NCI-H2196 (cell line): ENCODE results near the gene DMD.

Experiments
- DNase-seq: peaks from one replicate; lab custom pipeline; 2025; ENCODE audit not compliant: unreplicated experiment; lab: John Stamatoyannopoulos, UW

DMD gene

DNA sequence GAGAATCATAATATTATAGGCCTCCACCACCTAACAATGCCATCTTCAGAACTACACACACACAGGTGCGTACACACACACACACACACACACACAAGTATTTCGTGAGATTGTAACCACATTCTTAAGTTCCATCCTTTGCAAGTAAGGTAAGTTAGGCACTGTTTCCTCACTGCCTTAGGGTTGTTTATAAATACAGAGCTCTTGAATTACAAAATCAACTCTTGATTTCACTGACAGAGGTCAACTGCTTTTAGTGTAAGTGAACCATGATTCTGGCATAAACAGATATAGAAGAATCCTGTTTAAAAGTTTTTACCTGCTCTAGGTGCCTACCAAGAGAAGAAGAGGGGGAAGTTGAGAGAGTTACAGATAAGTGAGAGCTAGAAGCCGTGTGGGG, 166.1 kb downstream of the DMD start:
- no peak for DNase-seq

DNA sequence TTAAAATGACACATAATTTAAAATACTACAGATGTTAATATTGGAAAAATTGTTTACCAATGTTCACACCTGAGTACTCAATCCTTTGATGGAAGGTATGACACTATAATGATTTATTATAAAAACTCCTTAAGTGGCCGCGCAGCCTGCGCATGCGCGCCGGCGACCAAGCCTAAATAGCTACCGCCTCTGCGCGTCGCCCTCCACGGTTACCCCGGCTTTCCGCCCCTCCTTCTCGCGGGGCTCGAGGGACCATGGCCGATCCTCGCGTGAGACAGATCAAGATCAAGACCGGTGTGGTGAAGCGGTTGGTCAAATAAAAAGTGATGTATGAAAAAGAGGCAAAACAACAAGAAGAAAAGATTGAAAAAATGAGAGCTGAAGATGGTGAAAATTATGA, 170.2 kb downstream of the DMD start:
- no peak for DNase-seq

DNA sequence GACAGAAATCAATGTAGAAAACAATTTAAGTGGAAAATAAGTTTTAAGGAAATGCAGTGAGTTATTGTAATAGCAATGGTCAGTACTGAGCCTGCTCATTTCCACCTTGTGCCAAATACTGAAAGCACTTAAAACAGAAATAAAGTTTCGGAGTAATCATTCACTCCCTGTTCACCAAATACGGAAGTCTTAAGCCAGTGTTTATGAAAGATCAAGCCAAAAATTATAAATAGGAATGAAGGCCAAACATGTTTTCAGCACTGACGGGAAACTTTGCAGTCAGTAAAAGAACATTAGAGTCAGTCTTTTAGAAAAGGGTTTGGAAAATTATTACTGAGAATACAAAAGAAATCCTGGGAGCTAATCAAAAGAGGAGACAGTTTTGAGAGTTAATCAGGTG, 178.6 kb downstream of the DMD start:
- no peak for DNase-seq

DNA sequence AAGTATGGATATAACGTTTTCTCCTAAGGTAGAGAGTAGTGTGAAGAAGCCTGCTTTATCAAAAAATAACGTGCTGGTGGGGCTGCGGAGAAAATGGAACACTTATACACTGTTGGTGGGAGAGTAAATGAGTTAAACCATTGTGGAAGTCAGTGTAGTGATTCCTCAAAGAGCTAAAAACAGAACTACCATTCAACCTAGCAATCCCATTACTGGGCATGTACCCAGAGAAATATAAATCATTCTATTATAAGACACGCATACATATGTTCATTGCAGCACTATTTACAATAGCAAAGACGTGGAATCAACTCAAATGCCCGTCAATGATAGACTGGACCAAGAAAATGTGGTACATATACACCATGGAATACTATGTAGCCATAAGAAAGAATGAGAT, 196.4 kb downstream of the DMD start:
- DNase-seq = no peak

DNA sequence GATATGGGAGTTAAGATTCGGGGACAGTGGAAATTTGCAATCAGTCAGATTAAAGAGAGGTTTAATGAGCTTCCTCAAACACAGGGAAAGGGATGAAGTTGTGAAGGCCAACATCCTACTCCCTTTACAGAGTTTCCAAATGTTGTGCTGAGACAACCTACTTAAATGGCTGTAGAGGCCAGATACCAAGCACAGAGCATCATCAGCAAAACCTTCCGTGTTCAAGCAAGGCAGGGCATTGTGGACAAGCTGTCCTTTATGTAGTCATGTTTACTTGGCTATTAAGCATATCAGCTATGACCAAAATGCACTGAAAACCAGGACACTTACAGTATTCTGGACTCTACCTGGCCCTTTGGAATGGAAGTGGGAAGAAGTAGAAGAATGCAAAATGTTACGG, 197.3 kb downstream of the DMD start:
- no peak for DNase-seq

DNA sequence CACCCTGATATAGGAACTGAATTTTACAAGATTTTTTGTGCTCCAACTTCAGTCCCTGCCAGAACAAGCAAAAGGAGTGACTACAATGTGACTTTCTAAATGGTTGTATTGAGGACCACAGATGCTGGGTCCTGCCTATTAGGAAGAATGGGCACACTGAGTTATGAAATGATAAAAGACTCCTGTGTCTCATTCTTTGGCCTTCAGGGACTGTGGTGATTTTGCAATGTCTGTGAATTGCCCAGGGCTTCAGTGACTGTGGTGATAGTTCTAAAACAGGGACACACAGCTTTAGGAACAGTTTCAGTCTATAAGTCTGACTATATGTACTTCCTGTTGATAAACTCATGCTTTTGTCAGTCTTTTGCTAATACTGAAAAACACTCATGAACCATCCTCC, 210.2 kb downstream of the DMD start:
- DNase-seq = no peak

DNA sequence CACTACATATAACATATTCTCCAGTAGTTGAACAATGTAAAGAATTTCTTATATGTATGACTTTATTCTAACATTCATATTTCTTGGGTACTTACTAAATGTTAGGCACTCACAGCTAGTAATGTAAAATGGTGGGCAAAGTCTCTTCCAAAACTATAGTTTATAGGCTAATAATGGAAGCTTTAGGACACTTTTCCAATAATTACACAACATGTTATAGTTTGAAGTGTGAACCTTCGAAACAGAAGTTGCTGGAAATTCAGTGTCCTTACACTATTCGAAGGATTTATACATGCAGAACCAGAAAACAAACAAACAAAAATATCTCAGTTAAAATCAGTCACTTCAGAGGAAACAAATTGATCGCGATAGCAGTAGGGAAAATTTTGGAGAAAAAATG, 212.6 kb downstream of the DMD start:
- no peak for DNase-seq

DNA sequence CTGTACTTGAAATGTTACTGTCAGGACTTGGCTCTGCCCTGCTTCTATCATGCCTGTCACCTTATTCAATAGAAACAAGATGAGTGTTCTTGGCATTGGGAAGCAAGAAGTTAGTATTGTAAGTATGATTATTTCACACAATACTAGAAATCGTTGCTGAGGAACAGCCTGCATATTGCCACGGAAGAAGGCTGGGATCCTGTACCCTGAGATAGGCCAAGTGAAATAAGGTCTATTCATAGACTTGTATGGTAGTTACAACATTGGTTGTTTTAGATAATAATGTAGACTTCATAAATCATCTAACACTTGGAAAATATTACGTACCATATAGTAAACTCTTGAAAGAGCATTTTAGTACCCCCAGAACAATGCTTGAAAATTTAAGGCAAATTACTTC, 215.9 kb downstream of the DMD start:
- no peak for DNase-seq

DNA sequence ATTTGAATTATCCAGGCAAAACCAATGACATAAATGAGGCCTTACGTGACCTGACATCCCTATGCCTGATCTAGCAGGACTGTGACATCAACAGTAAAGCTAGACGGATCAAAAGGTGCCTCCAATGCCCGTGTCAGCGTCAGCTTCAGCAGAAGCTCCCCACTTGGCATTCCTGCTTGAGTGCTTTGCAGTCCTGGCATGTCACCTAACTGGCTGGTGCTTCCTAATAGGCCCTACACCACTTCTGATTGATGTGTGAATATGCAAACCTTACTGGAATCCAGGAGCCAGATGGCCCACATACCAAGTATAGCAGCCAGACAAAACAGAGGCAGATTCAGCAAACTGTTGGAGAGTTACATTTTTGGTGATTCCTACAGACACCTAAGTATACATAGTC, 224.2 kb downstream of the DMD start:
- no peak for DNase-seq

DNA sequence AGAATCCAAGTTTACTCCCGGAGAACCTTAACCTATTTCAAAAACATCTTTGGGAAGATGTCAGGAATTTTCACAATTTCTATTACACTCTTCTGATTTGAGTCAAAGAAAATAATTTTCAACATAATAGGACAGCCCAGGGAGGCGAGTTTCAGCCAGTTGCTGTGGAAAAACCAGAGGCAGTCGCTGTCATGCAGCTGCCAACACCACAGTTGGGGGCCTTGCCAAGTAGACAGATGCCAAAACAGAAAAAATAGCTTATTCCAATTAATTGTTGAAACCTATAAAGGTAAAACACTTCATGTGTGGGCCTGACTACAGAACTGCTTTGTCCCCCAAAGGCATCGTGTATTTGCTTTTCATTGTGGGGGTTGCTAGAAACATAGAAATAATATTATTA, 225.8 kb downstream of the DMD start:
- DNase-seq = no peak

DNA sequence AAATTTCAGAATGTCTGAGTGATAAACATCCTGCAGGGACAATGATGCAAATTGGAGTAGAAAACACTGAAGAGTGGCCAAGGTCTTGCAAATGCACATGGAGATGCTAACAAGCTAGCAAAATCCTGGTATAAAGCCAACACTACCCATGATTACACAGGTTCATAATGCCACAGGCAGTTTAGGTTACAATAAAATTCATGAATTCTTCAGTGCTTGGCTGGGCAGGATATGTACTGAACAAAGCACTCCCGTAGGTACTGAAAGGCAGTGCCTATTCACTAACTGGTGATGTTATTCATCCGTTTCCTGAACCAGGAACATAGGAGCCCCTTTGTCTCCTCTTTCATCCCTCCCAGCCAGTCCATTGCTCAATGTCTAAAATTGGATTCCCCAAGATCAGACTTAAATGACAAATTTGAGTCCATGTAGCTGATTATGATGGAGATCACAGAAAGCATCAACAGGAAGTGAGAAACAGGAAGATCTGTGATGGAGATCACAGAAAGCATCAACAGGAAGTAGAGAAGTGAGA, 244.5 kb downstream of the DMD start:
- no peak for DNase-seq

DNA sequence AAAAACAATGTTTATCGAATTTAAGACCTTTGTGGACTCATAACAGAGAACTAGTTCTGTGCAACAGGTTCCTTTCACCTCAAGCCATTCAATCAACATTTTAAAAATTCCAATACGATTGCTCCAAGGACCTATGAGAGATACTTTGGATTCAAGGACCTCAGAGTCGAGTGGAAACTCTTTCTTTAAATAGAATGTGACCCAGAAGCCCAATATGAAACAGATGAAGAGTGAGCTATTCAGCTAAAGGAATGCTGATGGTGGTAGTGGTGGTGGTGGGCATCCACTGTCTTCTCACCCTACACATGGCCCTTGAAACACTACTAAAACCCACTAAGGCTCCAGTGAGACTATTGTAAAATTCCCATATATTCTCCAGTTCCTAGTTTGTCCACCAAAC, 257.2 kb downstream of the DMD start:
- no peak for DNase-seq

DNA sequence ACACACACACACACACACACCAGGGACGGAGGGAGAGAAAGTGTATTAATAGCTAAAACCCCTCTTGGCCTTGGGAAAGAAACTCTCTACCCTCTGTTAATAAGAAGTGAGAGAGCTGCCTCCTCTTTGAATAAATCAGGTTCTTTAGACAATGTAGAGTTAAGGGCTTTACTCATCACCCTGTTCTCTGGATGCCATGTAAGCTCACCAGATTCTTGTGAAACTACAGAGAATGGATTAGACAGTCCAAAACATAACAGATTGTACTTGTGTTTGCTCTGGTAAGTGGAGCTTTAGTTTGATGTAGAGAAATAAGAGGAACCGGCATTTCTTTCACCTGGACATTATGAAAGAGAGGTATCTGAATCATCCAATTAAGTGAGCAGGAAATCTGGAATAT, 263.2 kb downstream of the DMD start:
- DNase-seq = no peak

DNA sequence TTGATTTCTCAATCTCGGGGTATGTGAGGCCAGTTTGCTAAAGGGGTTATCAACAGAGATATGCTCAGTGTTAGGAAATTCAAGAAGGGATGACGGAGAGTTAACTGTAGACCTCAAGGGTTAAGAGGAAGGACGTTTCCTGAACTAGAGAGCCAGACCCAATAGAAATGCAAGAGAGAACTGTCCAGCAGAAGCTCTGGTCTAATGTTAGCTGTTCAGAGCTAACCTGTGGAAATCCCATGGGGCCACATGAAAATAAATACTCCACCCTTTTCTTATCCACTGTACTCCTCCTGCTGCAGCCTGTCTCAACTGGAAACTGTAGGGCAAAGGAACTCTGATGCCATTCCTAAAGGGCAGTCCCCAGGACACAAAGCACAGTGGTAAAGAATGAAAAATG, 274.3 kb downstream of the DMD start:
- DNase-seq = no peak

DNA sequence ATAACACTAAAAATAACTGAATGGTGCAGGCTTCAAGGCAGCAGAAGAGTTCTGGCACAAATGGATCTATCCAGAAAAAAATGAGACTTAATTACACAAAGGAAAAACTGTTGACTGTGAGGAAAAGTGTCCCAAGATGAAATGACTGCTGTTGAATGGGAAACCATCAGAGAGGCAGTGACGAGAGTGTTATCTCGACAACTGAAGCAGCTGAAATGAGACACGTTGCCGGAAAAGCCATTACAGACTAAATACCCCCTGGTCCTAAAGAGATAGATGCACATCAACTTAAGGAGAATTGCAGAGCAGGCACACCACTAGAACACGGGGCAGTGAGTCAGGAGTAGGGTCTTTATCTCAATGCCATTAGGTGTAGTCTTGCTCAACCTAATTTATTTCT, 277.8 kb downstream of the DMD start:
- DNase-seq = no peak

DNA sequence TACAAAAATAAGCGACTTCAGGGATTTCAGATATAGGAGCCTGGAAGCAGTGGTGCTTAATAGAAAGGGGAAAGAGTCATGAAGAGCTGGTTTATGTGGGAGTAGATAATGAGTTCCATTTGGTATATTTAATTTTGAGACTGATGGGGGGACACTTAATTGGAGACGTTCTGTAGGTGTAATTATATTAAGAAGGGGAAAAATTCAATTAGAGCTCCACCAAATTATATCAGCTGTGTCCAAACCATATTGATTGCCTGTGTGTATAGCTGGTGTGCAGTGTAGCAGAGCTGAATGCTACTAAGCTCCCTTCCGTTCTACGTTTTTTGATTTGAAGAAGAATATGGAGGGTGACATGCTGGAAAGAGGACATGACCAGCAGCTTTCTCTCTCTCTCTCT, 282.3 kb downstream of the DMD start:
- DNase-seq = no peak

DNA sequence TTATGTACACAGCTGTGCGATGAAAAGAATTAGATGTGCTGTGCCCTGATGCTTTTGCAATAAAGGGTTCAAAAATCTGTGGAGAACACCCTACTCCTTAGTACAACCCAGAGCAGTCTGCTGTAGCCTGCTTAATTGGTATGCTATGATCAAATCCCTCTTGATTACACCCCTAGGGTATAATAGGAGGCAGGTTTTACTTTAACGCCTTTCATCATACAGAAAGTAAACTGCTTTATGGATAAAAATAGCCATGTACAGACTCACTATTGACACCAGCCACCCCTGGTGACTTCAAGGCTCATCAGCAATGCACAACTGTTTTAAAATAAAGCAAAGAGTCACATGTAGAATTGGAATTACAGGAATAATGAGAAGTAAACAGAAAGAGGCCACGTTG, 315.3 kb downstream of the DMD start:
- DNase-seq = no peak

DNA sequence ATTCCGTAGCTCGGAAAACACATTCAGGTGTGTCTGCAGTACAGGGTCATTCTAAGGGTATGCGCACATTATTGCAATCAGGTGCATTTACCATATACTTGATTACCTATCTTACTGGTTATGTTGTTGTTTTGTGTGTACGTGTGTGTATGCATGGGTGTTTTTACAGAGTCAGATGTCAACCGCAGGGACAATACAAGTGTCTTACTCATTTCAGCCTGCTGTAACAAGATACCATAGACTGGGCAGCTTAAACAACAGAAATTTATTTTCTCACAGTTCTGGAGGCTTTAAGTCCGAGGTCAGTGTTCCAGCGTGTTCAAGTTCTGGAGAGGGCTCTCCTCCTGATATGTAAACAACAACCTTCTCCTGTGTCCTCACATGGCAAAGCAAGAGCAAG, 316.7 kb downstream of the DMD start:
- DNase-seq = no peak

DNA sequence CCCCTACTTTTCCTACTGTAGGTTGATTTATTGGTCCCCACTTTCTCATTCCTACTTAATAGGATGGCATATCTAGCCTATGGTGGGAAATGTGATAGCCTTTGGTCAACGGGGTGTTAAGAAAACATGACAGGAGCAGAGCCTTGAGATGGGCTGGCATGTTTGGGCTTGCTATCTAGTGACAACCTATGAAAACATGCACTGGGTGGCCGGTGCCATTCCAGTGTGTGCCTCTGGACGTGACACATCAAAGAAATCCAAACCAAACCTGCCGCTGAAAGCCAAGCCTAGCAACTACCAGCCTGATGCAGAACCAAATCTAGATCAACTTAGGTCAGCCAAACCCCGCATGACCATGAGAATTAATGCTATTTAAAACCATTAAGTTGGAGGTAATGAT, 317.6 kb downstream of the DMD start:
- no peak for DNase-seq

DNA sequence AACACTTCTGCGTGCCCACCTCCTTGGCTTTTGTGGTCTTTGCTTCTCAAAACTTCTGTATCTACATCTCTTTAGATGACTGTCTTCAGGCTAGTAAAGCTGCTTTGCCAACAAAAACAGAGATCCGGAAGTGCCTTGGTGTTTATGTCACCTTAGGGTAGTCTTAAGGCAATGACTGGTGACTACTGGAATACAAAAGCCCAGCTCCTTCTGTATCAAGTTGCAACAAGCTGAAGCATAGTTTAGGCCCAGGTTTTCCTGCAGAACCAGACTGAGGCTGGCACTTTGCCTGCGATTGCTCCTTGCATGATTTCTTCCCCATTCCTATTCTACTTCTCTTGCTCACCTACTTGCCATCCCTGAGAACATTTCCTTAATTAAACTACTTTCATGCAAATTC, 333.8 kb downstream of the DMD start:
- DNase-seq = no peak

DNA sequence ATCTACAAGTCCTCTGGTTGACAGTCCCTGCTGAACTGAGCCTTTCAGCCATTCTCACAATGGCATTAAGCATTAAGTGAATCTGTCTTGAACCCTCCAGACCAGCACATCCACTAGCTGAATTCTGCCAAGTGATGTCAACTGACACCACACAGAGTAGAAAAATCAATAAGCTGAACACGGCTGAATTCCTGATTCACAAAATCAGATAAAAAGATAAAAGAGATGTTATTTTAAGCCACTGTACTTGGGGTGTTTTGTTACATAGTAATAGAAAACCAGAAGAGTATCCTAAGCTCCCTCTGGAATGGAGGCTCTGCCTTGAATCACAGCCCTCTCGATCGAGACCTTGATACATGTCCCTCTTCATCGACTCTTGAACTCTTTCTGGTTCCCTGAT, 336.5 kb downstream of the DMD start:
- DNase-seq = no peak

DNA sequence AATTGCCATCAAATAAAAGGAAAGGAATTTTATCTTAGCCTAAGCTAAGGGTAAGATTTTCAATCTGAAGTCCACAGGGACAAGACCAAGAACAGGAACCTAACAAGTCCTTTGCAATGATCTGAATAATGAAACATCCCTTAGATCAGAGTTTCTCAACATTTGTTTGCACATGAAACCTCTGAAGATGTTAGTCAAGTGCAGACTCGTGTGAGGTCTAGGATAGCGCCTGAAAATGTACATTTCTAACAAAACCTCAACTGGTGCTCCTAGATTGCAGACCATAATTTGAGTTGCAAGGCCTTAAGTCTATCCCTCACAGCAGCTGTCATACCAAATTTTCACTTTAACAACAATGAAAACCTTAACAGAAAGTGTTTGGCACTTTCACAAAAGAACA, 337.6 kb downstream of the DMD start:
- no peak for DNase-seq

DNA sequence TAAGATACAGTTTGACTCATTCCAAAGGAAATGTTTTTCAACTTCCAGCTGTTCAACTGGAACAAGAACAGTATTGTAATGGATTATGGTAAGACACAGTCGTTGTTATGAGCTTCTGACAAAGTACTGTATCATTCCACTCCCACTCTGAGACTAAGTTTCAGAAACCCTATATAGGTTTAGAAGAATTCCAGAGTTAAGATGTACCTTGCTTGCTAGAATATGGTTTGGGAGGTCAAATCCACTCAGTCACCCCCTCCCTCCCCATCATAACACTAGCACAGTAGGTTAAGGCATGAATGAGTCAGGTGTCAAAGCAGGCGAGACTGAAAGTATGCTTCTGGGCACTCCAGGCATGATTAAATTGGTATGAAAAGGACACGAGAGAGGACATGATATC, 339.7 kb downstream of the DMD start:
- no peak for DNase-seq

DNA sequence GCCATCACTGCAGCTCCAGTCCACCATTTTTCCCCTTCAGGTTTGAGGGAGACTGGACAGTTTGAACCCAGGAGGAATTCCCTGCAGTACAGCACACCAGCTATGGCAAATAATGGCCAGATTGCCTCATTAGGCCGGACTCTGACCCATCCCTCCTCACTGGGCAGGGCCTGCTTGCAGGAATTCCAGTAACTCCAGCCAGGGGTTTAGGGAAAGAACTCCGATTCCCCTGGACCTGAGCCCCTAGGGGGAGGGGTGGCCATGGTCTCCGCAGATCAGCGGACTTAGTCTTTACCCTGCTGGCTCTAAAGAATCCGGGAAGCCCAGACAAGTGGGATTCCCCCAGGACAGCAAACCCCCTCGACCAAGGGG, 342.8 kb downstream of the DMD start:
- no peak for DNase-seq
